GM18498 (cell line): ENCODE measurements around the gene INPP5F.

Experiments
- ATAC-seq: cut with Tn5 transposase; IDR thresholded peaks from one replicate; pipeline ENCODE4 v1.9.1; 2021; ENCODE audit warnings: mild to moderate bottlenecking, moderate library complexity; ENCODE audit not compliant: unreplicated experiment

INPP5F gene

DNA sequence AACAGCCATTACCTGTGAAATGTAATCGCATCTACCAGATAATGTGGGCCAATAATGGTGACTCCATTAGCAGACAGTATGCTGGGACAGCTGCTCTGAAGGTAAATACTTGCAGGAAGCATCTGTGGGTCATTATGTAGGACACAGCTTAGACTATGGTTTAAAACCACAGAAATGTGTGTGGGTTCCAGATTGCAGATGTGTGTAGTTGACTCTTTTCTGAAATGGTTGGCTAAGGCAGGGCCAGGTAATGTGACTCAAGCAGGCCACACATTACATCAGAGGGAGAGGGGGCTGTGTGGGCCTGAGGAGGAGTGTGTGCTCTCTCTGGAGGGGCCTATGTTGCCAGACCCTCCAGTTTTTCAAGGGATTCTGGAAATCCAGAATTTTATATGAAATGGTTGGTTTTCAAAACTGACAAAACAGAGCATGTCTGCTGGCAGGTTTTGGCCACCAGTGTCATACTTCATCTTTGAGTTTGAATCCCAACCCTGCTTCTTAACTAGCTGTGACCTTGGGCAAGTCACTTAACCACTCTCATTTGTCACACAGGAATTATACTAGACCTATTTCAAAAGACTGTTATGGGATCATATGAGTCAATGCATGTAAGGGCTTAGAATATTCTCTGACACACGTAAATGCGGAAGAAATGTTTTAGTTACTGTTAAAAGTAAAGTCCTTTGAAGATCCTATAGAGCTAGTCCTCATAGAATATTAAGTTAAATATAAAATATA, 82.3 kb downstream of the INPP5F start:
- no peak for ATAC-seq

DNA sequence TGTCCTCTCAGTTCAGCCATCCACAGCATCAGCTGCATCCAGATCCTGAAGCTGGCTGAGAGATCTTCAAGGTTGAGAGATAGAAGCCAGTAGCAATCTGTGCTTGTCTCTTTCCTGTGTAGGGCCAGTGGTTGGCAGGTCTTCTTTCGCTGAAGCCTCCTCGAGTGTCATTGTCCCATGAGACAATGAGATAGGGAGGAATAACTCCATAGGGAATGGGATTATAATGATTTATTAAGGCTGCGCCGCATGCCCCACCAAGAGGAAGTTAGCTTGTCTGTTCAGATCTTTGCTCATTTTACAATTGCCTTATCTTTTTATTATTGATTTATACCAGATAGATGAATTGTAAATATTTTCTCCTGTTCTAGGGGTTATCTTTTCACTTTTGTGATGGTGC, 85.3 kb downstream of the INPP5F start:
- ATAC-seq: no peak

DNA sequence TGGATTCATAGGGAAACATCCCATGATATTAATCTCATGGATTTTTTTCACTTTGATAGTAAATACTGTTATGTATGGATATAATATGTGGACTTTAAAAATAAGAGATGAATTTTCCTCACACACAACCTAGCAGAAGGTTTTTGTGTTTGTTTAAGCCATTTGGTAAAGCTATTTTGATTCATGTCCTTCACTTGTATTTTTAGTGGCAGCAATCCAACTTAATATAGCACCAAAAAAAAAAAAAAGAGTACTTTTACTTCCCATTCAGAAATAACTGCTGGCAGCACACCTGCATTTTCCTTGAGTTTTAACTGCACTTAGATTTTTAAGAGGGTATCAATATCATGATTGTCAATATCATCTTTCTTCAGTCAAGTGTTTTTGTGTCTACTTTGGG, 86.8 kb downstream of the INPP5F start:
- ATAC-seq: no peak

DNA sequence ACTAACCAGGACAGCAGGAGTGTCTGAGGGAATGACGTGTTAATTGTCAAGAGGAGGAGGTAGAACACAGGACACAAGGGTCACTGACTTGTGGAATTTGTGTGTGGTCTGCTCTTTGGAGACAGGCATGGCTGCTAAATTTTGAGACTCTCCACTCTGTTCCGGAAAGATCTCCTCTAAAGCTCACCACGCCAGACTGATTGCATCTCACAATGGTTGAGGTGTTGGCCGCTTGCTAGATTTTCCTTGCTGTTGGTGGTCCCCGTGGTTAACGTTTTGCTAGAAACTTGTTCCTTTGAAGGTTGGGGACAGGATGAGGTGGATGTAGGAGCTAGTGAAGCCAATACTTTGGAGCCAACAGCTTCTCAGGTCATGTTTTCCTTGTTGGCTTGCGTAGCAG, 89.8 kb downstream of the INPP5F start:
- no peak for ATAC-seq

- no peak for ATAC-seq
These were observed 92.4 kb downstream of the INPP5F start for GRCh38 chr10:119817991-119818888.

GRCh38 chr10:119818889-119819270, 93.0 kb downstream of the INPP5F start:
- ATAC-seq: no peak

DNA sequence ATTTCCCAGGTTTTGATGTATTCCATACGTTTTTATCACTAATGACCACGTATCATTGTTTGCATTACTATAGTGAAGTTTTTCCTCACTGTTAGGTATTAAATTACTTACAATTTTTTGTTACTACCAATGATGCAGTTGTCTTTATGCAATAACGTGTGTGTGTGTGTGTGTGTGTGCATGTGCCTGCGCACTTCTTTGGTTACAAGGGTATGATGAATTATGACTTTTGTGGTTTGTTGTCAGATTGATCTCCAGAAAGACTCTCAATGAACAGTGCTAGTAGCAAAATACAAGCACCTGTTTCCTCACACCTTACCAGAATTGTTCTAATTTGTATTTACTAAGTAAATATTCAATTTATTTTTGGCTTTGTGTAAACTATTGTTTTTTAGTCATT, 95.3 kb downstream of the INPP5F start:
- ATAC-seq: no peak

DNA sequence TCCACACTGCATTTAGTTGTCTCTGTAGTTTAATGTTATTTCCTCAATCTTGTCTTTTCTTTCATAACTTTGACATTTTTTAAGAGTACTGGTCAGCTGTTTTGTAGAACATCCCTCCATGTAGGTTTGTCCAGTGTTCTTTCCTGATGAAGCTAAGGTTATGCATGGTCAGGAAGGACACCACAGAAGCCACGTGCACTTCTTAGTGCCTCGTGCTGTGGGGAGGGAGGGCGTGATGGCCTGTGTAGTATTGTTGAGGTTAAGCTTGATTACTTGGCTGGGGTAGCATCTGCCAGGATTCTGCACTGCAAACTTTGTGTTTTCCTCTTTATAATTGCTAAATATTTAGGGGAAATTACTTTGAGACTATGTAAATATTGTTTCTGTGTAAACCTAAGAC, 98.4 kb downstream of the INPP5F start:
- ATAC-seq: no peak

DNA sequence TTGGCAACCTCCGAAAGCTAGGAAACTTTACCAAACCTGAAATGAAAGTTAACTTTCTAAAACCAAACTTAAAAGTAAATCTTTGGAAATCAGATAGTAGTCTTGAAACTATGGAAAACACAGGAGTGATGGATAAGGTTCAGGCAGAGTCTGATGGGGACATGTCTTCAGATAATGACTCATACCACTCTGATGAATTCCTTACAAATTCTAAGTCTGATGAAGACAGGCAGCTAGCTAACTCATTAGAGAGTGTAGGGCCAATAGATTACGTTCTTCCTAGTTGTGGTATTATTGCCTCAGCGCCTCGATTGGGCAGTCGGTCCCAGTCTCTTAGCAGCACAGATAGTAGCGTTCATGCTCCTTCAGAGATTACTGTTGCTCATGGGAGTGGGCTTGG, 100.9 kb downstream of the INPP5F start:
- ATAC-seq: no peak

GRCh38 chr10:119827430-119827829, 101.6 kb downstream of the INPP5F start:
- ATAC-seq: no peak

GRCh38 chr10:119829429-119829828, 103.6 kb downstream of the INPP5F start:
- ATAC-seq: no peak

DNA sequence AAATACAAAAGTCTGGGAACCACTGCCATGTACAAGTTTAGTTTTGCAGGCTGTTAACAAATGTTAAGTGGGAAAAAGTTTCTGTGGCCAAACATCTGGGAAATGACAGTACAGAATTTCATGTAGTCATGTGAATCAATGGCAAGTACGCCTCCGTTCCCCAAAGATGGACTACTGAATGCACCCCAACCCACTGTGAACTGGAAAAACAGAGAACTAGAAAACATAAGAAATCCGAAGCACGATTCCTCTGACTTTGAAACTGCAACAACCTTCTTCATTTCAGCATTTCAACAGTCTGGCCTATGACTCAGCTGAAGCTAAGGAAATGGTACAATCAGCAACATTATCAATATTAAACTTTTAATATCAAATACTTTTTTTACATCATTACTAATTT, 105.0 kb downstream of the INPP5F start:
- ATAC-seq: no peak

GRCh38 chr10:119831656-119832055, 105.8 kb downstream of the INPP5F start:
- no peak for ATAC-seq

GRCh38 chr10:119832951-119833350, 107.1 kb downstream of the INPP5F start:
- no peak for ATAC-seq

- no peak for ATAC-seq
These were observed 108.3 kb downstream of the INPP5F start for GRCh38 chr10:119834188-119834587.

DNA sequence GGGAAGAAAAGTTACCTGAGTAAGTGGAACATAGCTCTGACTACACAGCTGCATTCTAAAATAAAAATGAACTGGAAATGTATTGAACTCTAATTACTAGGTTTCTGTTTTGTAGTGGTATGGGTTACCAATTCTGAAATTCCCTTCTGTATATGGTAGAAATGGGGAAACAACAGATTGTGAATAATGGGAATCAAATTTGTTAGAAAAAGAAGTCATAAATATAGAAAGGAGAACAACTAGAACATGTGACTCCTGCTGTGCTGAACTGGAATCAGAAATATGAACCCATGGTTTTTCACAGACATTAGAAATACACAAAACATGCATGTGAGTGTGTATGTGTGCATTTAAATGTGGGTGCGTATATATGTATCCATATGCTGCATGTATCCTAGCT, 119.8 kb downstream of the INPP5F start:
- no peak for ATAC-seq

- no peak for ATAC-seq
These were observed 123.4 kb downstream of the INPP5F start for GRCh38 chr10:119849031-119849789.

DNA sequence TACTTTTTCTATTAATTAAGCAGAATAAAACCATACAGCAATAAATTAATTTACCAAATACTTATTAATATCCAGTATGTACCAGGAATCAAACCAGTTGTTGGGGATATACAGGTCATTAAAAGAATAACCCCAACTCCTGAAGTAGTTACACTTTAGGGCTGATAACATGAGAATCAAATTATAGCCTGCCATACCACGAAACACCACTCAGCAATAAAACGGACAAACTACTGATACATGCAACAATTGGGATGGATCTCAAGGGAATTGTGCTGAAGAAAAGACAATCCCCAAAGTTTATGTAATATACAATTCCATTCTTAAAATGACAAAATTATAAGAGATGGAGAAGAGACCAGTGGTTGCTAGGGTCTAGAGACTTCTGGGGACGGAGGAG, 124.1 kb downstream of the INPP5F start:
- no peak for ATAC-seq

DNA sequence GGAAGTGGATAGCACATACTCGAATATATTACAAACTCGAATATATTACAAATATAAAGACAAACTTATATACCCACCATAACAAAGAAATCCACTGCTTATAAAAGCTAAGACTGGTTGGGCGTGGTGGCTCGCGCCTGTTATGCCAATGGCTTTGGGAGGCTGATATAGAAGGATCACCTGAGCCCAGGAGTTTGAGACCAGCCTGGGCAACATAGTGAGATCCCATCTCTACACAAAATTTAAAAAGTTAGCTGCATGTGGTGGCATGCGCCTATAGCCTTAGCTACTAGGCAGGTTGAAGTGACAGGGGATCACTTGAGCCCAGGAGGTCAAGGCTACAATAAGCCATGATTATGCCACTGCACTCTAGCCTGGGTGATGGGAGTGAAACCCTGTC, 126.4 kb downstream of the INPP5F start:
- ATAC-seq: no peak

DNA sequence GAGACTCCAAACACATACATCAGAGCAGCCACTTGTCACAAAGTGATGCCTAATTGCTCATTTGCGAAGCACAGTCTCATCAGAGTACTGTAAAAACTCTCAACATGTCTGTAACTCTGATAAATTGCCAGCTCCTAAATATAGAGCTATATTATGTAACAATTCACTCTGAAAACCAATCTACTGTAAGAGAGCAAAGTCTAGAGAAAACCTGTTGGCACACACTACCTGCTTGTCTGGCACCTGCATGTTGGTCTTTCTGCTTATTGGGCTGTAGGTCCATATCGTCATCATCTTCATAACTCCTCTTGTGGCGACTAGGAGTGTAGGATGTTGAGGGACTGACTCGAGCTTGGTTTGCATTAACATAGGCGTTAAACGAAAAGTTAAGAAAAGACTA, 127.0 kb downstream of the INPP5F start:
- ATAC-seq: no peak

DNA sequence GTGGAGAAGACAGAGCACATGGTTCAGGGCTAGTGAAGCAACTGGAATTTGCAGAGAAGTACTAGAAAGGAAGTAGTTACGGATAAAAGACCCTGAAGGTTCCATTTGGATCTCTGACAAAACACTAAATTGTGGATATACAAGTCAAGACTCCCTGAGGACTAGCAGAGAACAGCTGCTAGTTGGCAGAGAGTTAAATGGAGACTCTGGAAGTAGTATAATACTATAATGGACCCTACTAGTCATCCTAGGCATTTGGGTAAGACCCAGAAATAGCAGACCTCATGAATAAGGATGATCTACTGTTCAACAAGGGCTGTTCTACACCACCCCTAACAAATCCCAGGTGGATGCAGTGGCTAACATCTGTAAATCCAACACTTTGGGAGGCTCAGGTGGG, 127.7 kb downstream of the INPP5F start:
- no peak for ATAC-seq

DNA sequence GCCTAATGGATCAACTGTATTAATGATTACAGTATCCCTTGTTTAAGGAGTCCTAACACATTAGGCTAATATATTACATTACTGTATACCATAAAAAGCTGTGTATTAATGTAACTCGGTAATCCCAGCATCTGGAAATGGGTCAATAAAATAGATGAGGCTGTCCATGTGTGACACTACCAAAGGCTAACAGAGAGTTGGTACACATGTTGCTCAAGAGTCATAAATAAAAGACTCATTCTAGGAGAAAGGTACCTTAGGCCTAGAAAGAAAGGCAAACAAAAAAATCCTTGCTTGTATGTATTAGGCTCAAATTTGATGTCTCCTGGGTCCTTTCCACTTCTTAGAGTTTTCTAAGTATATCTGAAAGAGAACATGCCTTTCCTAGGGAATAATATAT, 132.2 kb downstream of the INPP5F start:
- no peak for ATAC-seq
